DOHH2 (cell line): ENCODE data around the gene CD109.

Experiments
- CTCF ChIP-seq: fragments of 200-600 bp; sonication (generic); IDR thresholded peaks from one replicate; pipeline ENCODE4 v1.5.1; 2014; ENCODE audit warnings: antibody characterized with exemption, mild to moderate bottlenecking, low read depth, low read length; ENCODE audit not compliant: poor library complexity, severe bottlenecking
- EZH2phosphoT487 ChIP-seq: fragments of 200-600 bp; sonication (generic); IDR thresholded peaks from 2 replicates; pipeline ENCODE4 v1.6.1; 2017; ENCODE audit warnings: borderline replicate concordance, mild to moderate bottlenecking, antibody characterized with exemption, low read length, moderate library complexity, mixed read lengths

- TF ChIP-seq EZH2phosphoT487 (no peak), CTCF (peak; percentile 54)
Observed at GRCh38 chr6:73803562-73804241, 107.7 kb downstream of the CD109 start.
